GM23248 (cell line): ENCODE results near the gene RGS19.

Experiments
- EZH2 ChIP-seq: fragments of 200-600 bp; sonication (generic); IDR thresholded peaks from 2 replicates; pipeline ENCODE4 v1.6.1; 2018; ENCODE audit warnings: antibody characterized with exemption, mild to moderate bottlenecking; ENCODE audit not compliant: insufficient read depth, poor library complexity, severe bottlenecking
- EZH2phosphoT487 ChIP-seq: fragments of 200-600 bp; sonication (generic); IDR thresholded peaks from 2 replicates; pipeline ENCODE4 v1.6.1; 2018; ENCODE audit warnings: antibody characterized with exemption, moderate library complexity, mild to moderate bottlenecking, low read depth; ENCODE audit not compliant: insufficient read depth

GRCh38 chr20:64095455-64095854, 16.1 kb upstream of the RGS19 start:
- no peak for TF ChIP-seq EZH2
- no peak for TF ChIP-seq EZH2phosphoT487
